K562 (cell line): Measurements from ENCODE around the gene LYRM7. TPM values are rescaled to one million over a fixed set of nuclear protein-coding genes. Genes with fewer than 3 reads are reported as not detected.

Experiments
- BCOR ChIP-seq: fragments of 450-650 bp; IDR thresholded peaks from 2 replicates; pipeline ENCODE4 v1.6.1; 2016
- C11orf30 ChIP-seq: fragments of 450-650 bp; IDR thresholded peaks from 2 replicates; pipeline ENCODE4 v1.6.1; 2016; ENCODE audit warnings: low read depth, mild to moderate bottlenecking
- FOXA1 ChIP-seq: fragments of 450-650 bp; IDR thresholded peaks from 2 replicates; pipeline ENCODE4 v1.6.1; 2016; ENCODE audit warnings: mild to moderate bottlenecking, borderline replicate concordance
- GABPA ChIP-seq: fragments of 200-800 bp; sonication (Bioruptor generic); conservative IDR thresholded peaks from 2 replicates; pipeline ENCODE4 v1.6.1; 2016; ENCODE audit warnings: low read depth, missing genetic modification characterization, missing compliant biosample characterization
- KDM1A ChIP-seq, 2 experiments: fragments of 450-650 bp; IDR thresholded peaks; 2 replicates each; pipeline ENCODE4 v1.6.1; 2016; ENCODE audit warnings: mild to moderate bottlenecking in 2 of 2
- MAFG ChIP-seq: fragments of 450-650 bp; conservative IDR thresholded peaks from 2 replicates; pipeline ENCODE4 v1.6.1; 2016; ENCODE audit warnings: missing genetic modification characterization, missing compliant biosample characterization
- NFE2 ChIP-seq: IDR thresholded peaks from 2 replicates; pipeline ENCODE4 v1.6.1; 2014; ENCODE audit warnings: antibody characterized with exemption, low read depth
- PHF8 ChIP-seq: fragments of 200-600 bp; sonication (generic); IDR thresholded peaks from 2 replicates; pipeline ENCODE4 v1.6.1; 2012; ENCODE audit warnings: mixed run types, mild to moderate bottlenecking, inconsistent platforms, low read length, moderate library complexity, borderline replicate concordance
- RAD21 ChIP-seq, 2 experiments: fragments of 250-450 bp in 1 of 2; fragments of 450-650 bp in 1 of 2; sonication (Bioruptor Pico) in 1 of 2; formaldehyde crosslinking in 1 of 2; IDR thresholded peaks in 1 of 2; conservative IDR thresholded peaks in 1 of 2; 2 replicates each; pipeline versions ENCODE4 v1.4.0 to v1.8.0; 2020 to 2022; ENCODE audit warnings: mild to moderate bottlenecking in 2 of 2, moderate library complexity in 1 of 2
- SMARCA4 ChIP-seq: fragments of 450-650 bp; IDR thresholded peaks from 2 replicates; pipeline ENCODE4 v1.6.1; 2016
- ZEB2 ChIP-seq: fragments of 450-650 bp; IDR thresholded peaks from 2 replicates; pipeline ENCODE4 v1.6.1; 2016
- ZNF384 ChIP-seq: IDR thresholded peaks from 2 replicates; pipeline ENCODE4 v1.6.1; 2012; ENCODE audit warnings: low read depth, low read length, improper control_type of control experiment
- polyA plus RNA-seq, 8 experiments: library from polyadenylated mRNA; depleted of rRNA in 4 of 8; stranded (reverse) in 5 of 8; unstranded in 3 of 8; fragments of >200 nt; fragmentation: Nextera tagmentation in 2 of 8; fragmentation: Illumina TruSeq in 1 of 8; extraction: Ambion mirVana in 2 of 8; extraction: Trizol in 1 of 8; gene quantifications; 2 replicates each; pipeline versions ENCODE4 v1.2.1 to v1.2.3, GENCODE V29; 2011 to 2014; ENCODE audit warnings: inconsistent platforms in 1 of 8, missing spikeins in 1 of 8
- total RNA-seq, 7 experiments: library from RNA; depleted of rRNA in 6 of 7; stranded (reverse); fragments of >200 nt in 6 of 7; fragmentation: Illumina TruSeq in 2 of 7; extraction: Trizol in 2 of 7; gene quantifications; 2 replicates each; pipeline versions ENCODE4 v1.2.1 to v1.2.3, GENCODE V29; 2011 to 2021; ENCODE audit warnings: low replicate concordance in 1 of 7
- TF ChIP-seq, protein P1 (sequence below): fragments of 450-650 bp; IDR thresholded peaks from 2 replicates; pipeline ENCODE4 v1.6.1; 2017; ENCODE audit warnings: antibody characterized with exemption, mild to moderate bottlenecking
- TF ChIP-seq, protein P2 (sequence below): fragments of 200-800 bp; sonication (Bioruptor generic); IDR thresholded peaks from 2 replicates; pipeline ENCODE4 v1.6.1; 2017; ENCODE audit warnings: missing genetic modification characterization, missing compliant biosample characterization
- TF ChIP-seq, protein P3 (sequence below): fragments of 450-650 bp; formaldehyde crosslinking; IDR thresholded peaks from 2 replicates; pipeline ENCODE4 v1.4.0; 2022; ENCODE audit warnings: missing genetic modification characterization

Gene LYRM7
- total and polyA plus RNA-seq, 9 of the 15 experiments (the other 6 are each of a cell fraction or from before 2014, with no cell fraction given), result 16.2 to 70.1 (median 33.3) TPM

DNA sequence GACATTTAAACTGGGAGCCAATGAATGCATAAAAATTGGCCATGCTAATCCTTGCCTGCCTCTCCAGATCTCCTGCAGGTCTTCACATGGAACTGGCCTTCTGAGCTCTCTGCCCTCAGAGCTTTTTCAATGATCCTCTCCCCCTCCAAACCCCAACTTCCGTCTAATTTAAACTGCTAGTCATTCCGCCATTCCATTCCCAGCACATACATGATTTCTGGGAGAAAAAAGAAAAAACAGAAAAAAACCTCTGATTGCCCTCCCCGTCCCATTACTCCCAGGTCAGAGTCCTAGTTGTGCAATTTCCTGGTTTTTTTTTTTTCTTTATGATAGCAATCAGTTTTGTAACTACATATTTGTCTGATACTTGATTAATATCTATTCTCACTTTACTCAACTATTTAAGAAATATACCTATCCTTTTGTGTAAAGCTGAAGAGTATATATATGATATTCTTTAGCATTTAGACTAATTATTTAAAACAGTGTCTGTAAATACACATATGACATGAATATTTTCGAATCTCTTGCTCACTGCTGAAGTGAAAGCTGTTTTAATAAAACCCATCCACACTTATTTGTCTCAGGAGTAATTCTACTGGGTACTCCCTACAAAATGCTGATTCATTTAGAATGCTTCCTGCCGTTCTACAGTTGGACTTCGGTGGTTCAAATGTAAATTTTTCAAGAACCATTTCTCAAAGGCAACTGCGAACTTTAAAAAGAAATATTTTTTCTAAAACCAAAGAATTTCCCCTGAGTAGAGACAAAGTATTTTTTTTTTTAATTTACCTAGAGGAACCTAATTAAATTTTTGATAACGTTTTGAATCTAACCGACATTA is 7.2 kb upstream of the LYRM7 start (continued):
- TF ChIP-seq, protein P1, sequence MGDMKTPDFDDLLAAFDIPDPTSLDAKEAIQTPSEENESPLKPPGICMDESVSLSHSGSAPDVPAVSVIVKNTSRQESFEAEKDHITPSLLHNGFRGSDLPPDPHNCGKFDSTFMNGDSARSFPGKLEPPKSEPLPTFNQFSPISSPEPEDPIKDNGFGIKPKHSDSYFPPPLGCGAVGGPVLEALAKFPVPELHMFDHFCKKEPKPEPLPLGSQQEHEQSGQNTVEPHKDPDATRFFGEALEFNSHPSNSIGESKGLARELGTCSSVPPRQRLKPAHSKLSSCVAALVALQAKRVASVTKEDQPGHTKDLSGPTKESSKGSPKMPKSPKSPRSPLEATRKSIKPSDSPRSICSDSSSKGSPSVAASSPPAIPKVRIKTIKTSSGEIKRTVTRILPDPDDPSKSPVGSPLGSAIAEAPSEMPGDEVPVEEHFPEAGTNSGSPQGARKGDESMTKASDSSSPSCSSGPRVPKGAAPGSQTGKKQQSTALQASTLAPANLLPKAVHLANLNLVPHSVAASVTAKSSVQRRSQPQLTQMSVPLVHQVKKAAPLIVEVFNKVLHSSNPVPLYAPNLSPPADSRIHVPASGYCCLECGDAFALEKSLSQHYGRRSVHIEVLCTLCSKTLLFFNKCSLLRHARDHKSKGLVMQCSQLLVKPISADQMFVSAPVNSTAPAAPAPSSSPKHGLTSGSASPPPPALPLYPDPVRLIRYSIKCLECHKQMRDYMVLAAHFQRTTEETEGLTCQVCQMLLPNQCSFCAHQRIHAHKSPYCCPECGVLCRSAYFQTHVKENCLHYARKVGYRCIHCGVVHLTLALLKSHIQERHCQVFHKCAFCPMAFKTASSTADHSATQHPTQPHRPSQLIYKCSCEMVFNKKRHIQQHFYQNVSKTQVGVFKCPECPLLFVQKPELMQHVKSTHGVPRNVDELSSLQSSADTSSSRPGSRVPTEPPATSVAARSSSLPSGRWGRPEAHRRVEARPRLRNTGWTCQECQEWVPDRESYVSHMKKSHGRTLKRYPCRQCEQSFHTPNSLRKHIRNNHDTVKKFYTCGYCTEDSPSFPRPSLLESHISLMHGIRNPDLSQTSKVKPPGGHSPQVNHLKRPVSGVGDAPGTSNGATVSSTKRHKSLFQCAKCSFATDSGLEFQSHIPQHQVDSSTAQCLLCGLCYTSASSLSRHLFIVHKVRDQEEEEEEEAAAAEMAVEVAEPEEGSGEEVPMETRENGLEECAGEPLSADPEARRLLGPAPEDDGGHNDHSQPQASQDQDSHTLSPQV, result 0 out of 2 replicates have a peak, but pooled peaks have one; percentile 9
- TF ChIP-seq C11orf30, result peak; percentile 93
- TF ChIP-seq GABPA, result peak; percentile 48
- 0 out of 4 replicates have a peak, but pooled peaks of 1 of the 2 experiments have one; percentile 13 for TF ChIP-seq RAD21 (CRISPR knock-in tag; conservative IDR thresholded peaks at IDR 0.05 in 1 of 2, IDR thresholded peaks at IDR 0.05 in 1 of 2)
- TF ChIP-seq KDM1A (IDR thresholded peaks at IDR 0.05), result no peak
- TF ChIP-seq, protein P2, sequence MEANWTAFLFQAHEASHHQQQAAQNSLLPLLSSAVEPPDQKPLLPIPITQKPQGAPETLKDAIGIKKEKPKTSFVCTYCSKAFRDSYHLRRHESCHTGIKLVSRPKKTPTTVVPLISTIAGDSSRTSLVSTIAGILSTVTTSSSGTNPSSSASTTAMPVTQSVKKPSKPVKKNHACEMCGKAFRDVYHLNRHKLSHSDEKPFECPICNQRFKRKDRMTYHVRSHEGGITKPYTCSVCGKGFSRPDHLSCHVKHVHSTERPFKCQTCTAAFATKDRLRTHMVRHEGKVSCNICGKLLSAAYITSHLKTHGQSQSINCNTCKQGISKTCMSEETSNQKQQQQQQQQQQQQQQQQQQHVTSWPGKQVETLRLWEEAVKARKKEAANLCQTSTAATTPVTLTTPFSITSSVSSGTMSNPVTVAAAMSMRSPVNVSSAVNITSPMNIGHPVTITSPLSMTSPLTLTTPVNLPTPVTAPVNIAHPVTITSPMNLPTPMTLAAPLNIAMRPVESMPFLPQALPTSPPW (CRISPR knock-in tag), result peak; percentile 12; the same call in 1 of the 2 replicates
- no peak for TF ChIP-seq ZEB2
- TF ChIP-seq NFE2, result peak; percentile 91
- TF ChIP-seq FOXA1, result no peak
- peak; percentile 10; the same call in 1 of the 2 replicates for TF ChIP-seq SMARCA4
- no peak for TF ChIP-seq PHF8
- TF ChIP-seq BCOR, result no peak
- TF ChIP-seq, protein P3, sequence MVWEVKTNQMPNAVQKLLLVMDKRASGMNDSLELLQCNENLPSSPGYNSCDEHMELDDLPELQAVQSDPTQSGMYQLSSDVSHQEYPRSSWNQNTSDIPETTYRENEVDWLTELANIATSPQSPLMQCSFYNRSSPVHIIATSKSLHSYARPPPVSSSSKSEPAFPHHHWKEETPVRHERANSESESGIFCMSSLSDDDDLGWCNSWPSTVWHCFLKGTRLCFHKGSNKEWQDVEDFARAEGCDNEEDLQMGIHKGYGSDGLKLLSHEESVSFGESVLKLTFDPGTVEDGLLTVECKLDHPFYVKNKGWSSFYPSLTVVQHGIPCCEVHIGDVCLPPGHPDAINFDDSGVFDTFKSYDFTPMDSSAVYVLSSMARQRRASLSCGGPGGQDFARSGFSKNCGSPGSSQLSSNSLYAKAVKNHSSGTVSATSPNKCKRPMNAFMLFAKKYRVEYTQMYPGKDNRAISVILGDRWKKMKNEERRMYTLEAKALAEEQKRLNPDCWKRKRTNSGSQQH (CRISPR knock-in tag), result no peak
- TF ChIP-seq ZNF384, result 0 out of 2 replicates have a peak, but pooled peaks have one; percentile 55
- peak; percentile 84 for TF ChIP-seq MAFG (tag)
